GM12873 (cell line): ENCODE measurements around the gene ING5.

Experiments used
- TF ChIP-seq, protein P1 (sequence below): IDR thresholded peaks from 2 replicates; pipeline ENCODE4 v1.5.1; 2012; ENCODE audit warnings: low read depth, mild to moderate bottlenecking, moderate library complexity, low read length, control low read depth; ENCODE audit not compliant: insufficient read depth; ENCODE audit errors: missing control alignments

The ING5 gene

DNA sequence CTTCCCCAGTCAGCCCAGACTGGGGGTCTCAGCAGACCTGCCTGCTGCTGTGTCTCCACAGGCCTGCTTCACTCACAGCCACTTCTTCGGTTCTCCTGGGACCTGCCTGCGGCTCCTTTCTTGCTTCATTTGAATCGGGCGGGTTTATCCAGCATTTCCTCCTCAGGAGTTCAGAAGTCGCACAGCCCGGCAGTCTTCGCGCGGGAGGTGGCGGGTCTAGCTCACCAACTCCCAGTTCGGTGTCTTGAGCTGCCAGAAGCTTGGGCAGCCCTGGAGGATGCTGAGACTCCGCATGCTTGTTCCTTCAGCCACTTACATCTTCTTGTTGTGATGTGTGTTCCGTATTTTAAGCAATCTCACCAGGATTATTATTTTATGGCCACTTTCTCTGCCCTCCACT is 43.4 kb downstream of the ING5 start:
- TF ChIP-seq, protein P1, sequence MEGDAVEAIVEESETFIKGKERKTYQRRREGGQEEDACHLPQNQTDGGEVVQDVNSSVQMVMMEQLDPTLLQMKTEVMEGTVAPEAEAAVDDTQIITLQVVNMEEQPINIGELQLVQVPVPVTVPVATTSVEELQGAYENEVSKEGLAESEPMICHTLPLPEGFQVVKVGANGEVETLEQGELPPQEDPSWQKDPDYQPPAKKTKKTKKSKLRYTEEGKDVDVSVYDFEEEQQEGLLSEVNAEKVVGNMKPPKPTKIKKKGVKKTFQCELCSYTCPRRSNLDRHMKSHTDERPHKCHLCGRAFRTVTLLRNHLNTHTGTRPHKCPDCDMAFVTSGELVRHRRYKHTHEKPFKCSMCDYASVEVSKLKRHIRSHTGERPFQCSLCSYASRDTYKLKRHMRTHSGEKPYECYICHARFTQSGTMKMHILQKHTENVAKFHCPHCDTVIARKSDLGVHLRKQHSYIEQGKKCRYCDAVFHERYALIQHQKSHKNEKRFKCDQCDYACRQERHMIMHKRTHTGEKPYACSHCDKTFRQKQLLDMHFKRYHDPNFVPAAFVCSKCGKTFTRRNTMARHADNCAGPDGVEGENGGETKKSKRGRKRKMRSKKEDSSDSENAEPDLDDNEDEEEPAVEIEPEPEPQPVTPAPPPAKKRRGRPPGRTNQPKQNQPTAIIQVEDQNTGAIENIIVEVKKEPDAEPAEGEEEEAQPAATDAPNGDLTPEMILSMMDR: no peak

- TF ChIP-seq, protein P1: no peak
Observed at GRCh38 chr2:241746084-241746483, 44.2 kb downstream of the ING5 start.

- TF ChIP-seq, protein P1: no peak
Observed at GRCh38 chr2:241748468-241749256, 46.8 kb downstream of the ING5 start.

GRCh38 chr2:241750076-241750840 is 48.4 kb downstream of the ING5 start:
- TF ChIP-seq, protein P1: no peak

DNA sequence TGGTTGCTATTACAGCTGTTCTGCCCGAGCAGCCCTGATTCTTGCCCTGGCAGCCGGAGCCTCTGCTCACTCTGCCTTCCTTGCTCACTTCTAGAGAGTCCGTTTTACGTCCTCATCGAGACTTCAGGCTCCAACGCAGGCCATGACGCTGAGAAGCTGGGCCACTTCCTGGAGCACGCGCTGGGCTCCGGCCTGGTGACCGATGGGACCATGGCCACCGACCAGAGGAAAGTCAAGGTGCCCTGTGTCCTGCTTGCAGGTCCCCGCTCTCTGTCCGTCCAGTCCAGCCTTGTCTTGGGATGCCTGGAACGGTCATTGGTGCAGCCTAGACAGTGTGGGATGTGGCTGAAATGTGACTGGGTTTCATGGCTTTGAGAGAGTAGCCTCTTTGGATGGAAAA is 49.3 kb downstream of the ING5 start:
- TF ChIP-seq, protein P1: no peak

- TF ChIP-seq, protein P1: no peak
Observed at GRCh38 chr2:241751776-241752175, 49.9 kb downstream of the ING5 start.

GRCh38 chr2:241752253-241752652 is 50.4 kb downstream of the ING5 start:
- TF ChIP-seq, protein P1: no peak
